Kidney tubule cell (primary cell): Measurements from ENCODE around the gene DENND1B.
A peak's percentile ranks its signal among the peaks of the same experiment; 100 is the strongest.
"Not testable (repeated sequence)": the region's sequence is repeated elsewhere in the genome, so short reads cannot be mapped to it uniquely, and the experiment has no call there.

Experiments
- DNase-seq: peaks from one replicate; pipeline ENCODE4 v3.0.0-alpha.2; 2018; ENCODE audit warnings: low spot score

Gene DENND1B

GRCh38 chr1:197621761-197622160 is 153.5 kb downstream of the DENND1B start:
- DNase-seq = no peak

DNA sequence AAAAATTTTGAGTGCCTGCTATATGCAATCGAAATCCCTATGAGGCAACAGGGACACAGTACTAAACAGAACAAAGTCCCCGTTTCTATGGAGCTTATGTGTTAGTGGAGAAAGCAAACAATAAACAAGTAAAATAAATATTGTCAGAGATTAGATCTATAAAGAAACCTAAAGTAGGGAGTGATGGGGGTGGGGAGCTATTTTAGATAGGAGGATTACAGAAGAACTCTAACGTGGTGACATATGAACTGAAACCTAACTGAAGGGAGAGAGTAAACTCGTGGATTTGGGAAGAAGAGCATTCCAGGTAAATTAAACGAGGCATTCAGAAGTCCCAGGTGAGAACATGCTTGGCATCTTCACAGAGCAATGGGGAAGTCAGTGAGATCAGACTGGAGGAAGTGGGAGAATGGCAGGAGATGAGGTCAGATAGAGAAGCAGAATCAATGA is 154.5 kb downstream of the DENND1B start:
- no peak for DNase-seq

DNA sequence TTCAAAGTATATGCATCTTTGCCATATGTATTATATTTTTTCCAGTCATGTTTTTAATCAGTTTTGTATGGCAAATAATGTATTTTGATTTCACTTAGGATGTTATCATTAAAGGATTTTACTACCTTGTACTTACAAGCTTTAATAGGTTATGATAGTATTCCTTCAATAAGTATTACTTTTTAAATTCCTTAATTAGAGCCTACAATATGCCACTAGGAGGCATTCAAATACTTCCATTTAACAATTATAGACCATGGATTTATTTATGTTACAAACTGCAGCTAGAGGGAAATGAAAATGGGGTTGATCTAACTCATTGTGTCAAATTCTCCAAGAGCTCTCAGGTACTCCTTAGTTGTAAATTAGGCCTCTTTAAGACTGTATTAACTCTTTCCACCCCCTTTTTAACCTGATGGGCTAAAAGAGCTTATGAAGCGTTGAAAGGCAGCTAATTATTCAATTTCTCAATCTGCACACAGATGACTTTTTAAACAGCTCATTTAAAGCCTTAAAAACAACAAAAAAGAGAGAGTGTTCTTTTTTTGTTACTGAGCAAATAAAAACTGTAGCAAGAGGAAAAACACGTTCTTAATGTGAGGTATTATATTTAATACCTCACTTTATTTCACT is 156.2 kb downstream of the DENND1B start:
- DNase-seq = peak; percentile 4

DNA sequence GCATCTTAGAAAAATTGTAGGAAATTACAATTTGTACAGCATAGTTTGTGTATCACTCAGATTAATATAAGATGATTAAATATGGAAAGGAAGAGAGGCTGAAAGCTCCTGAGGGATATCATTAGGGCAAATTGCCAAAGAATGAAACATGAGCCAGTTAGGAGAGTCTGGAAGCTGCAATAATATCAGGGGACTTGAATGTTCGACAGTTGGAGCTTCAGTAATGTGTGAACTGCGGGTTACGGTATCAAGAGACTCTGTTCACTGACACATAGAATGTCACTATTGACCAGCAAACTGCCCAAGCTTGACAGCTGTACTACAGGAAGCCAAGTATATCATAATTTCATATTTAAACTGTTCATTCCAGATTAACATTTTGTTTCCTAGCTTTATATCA is 157.2 kb downstream of the DENND1B start:
- DNase-seq = peak; percentile 1

GRCh38 chr1:197615693-197616011 is 159.6 kb downstream of the DENND1B start:
- DNase-seq = no peak

DNA sequence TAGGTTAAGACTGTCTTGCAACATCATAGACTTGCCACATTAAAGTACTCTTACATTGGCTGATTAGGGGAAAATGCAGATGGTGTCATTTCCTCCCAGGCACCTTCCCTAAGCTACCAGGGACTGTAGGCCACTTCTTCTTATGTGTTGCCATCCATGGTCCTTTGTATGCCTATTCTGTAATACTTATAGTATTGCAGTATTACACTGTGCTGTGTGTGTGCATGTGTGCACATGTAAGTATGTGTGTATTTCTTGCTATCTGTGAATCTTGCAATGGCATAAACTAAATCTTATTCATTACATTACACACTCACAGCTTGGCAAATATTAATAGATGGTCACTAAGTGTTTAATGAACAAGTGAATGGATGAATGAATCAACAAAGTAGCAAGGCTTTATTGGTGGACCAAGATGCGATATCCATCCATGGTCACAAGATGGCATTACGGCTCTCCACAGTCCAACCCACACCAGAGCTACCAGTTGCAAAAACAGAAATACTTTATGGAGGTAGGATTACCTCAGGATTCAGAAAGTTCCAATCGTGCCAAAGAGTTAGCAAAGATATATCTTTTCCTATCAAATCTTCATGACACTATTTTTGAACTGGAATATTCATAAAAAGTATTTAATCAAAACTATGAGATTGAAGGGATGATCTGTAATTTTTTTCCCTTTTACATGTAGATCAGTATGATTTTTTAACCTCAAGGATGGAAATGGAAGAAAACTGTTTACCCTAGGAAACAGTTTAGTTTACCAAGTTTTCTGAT is 160.2 kb downstream of the DENND1B start:
- peak; percentile 53 for DNase-seq

GRCh38 chr1:197606168-197606845 is 169.0 kb downstream of the DENND1B start:
- no peak for DNase-seq

GRCh38 chr1:197604302-197604701 is 171.0 kb downstream of the DENND1B start:
- DNase-seq = no peak

GRCh38 chr1:197600751-197601150 is 174.5 kb downstream of the DENND1B start:
- no peak for DNase-seq

DNA sequence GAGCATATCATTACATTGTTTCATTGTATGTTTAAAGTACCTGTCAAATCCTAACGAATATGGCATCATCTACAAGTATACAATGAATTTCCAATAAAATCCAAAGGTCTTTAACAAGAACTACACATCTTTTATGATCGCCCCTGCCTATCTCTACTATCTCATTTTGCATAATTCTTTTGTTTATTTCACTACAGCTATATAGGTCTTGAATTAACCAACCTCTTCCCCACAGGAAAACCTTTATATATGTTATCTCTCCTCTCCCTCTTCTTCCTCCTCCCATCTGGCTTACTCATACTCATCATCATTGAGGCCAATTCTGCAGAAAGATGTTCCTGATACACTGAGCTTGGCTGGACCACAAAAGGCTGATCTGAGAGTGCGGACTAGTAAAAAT is 175.5 kb downstream of the DENND1B start:
- no peak for DNase-seq

- DNase-seq = no peak
These were observed 176.3 kb downstream of the DENND1B start for GRCh38 chr1:197598935-197599334.

DNA sequence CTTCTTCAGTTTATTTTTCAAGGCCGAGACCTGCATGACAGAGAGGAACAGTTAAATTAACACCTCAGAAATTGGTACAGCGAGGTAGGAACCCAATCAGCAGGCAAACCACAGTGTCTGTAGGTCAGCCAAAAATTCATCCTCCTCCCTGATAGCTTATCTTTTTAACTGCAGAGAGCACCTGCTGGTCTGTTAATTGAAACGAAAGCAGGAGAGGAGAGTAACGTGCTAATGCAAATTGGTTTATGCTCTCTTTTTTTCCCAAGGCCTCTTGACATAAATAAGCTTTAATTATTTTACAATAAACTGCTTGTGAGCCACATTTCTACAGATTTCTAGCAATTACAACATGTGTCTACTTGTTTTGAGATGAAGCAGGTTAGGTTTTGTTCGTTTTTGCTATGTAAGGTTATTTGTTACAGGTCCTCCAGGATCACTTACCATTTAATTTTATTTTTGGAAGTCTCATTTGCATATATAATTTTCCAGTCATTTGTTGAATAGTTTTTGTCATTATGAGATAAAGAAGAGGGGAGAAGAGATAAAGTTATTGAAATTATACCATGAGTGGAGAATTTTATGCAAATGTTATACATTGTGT is 179.9 kb downstream of the DENND1B start:
- DNase-seq = no peak

- DNase-seq = no peak
These were observed 184.6 kb downstream of the DENND1B start for GRCh38 chr1:197590687-197591086.

- no peak for DNase-seq
These were observed 189.5 kb downstream of the DENND1B start for GRCh38 chr1:197585809-197586208.

DNA sequence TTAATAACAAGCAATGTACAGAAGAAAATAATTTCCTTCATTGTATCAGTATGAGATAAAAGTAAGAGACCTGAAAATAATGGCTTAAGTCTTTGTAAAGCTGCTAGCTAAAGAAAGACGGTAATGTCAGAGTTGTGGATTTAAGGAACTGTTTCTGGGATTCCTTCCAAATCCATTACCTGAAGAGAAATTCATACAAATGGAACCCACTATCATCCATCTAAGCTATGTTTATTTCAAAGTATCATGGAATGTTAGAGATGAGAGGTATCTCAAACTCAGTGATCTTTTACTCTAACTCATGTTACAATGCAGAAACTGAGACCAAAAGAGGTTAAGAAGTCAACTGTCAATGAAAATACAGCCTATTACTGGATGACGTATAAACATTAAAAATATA is 197.7 kb downstream of the DENND1B start:
- no peak for DNase-seq

DNA sequence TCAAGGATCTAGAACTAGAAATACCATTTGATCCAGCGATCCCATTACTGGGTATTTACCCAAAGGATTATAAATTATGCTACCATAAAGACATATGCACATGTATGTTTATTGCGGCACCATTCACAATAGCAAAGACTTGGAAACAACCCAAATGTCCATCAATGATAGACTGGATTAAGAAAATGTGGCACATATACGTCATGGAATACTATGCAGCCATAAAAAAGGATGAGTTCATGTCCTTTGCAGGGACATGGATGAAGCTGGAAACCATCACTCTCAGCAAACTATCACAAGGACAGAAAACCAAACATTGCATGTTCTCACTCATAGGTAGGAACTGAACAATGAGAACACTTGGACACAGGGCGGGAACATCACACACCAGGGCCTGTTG is 199.7 kb downstream of the DENND1B start:
- DNase-seq = not testable (repeated sequence)

GRCh38 chr1:197572169-197572568 is 203.1 kb downstream of the DENND1B start:
- DNase-seq = no peak

- no peak for DNase-seq
These were observed 207.8 kb downstream of the DENND1B start for GRCh38 chr1:197567442-197567841.

GRCh38 chr1:197561041-197561440 is 214.2 kb downstream of the DENND1B start:
- no peak for DNase-seq

- no peak for DNase-seq
These were observed 215.6 kb downstream of the DENND1B start for GRCh38 chr1:197559655-197560054.

- no peak for DNase-seq
These were observed 216.0 kb downstream of the DENND1B start for GRCh38 chr1:197559244-197559643.

DNA sequence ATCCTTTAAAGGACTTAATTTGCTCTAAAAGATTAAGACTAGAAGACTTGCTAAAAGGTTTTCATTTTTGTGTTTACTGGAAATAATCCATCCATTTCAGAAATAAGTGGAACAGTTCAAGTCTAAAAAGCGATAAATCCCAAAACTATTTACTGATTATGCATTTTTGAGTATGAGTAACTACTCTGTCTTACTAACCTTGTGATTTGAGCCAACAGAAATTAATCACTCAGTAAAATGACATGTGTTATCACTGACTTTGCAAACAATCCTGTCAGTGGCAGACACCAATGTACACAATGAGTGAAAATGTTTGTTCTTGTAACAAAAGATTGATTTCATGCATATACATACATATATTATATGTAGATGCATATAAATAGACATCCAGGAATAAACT is 218.0 kb downstream of the DENND1B start:
- DNase-seq = peak; percentile 37

GRCh38 chr1:197553281-197553680 is 222.0 kb downstream of the DENND1B start:
- DNase-seq = no peak
